GM19463 (cell line): ENCODE results near the gene SF3B1.
"Not testable (repeated sequence)": the region's sequence is repeated elsewhere in the genome, so short reads cannot be mapped to it uniquely, and the experiment has no call there.

Experiments
- ATAC-seq: cut with Tn5 transposase; IDR thresholded peaks from one replicate; pipeline ENCODE4 v1.9.1; 2021; ENCODE audit warnings: mild to moderate bottlenecking, moderate library complexity; ENCODE audit not compliant: unreplicated experiment

SF3B1 gene

DNA sequence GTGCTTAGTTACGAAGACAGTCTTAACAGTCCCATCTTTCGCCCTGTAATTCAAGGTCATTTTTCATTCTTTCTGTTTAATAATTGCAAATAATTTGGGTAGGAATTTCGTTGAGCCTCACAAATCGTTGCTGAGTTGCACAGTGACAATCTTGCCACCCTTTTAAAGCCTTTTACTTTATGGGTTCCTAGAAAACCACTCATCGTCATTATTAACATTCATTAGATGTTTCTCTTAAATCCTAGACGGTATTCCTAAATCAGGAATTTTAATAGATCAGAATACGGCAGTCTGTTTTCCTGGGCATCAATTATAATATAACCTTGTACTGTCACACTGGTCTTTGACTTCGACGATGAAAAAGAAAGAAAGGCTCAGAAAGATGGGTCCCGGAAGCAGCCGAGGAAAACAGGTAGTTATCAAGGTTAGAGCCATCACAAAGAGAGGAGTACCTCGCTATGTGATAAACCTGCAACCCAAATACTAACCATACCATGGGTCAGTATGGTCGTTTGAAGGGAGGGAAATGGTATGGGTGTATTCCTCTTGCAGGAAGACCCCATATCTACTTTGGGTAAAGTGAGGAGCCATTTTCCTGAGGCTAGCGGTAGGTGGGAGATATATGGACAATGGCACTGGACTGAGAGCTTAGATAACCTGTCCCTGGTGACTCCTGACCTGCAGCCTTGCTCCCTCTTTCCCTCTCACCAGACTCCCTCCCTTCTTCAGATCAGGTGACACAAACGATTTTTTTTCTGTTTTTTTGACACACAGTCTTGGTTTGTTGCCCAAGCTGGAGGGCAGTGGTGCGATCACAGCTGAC lies 981 bp upstream of the SF3B1 start:
- ATAC-seq, result no peak

DNA sequence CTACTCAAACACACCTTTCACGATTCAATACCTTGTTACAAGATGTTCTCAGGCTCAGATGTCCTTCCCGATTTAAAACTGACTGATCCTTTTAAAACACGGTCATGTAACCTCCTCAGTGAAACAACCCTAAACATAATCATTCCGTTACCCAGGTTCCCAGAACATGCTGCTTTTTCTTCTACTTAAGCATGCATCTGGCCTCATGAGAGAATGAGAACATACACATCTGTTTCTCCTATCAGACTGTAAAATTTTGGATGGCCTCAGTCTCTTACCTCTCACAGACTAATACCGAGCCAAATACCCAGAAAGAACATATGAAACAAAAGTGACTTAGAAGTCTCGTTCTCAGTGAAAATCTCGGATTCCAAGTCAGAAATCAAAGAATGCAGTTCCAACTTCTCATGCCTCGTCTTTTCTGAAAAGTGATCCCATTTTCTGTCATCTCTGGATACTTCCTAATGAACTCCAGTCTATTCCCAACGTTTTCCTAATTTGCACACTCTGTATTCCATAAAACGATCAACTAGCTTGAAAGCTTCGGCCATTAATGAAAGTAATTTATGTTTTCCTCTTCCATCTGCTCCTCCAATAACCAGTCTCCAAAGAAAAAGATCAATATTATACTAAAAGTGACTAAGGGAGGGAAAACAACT lies 919 bp downstream of the SF3B1 start:
- ATAC-seq, result no peak

DNA sequence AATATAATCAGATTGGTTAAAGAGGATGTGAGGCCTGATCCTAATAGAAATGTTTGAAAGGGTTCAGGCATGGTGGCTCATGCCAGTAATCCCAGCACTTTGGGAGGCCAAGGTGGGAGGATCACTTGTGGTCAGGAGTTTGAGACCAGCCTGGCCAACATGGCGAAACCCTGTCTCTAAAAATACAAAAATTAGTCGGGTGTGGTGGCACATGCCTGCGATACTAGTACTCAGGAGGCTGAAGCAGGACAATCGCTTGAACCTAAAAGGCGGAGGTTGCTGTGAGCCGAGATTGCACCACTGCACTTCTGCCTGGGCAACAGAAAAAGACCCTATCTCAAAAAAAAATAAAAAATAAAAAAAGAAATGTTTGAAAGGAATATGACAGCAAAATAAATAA lies 2.3 kb downstream of the SF3B1 start:
- ATAC-seq, result not testable (repeated sequence)

DNA sequence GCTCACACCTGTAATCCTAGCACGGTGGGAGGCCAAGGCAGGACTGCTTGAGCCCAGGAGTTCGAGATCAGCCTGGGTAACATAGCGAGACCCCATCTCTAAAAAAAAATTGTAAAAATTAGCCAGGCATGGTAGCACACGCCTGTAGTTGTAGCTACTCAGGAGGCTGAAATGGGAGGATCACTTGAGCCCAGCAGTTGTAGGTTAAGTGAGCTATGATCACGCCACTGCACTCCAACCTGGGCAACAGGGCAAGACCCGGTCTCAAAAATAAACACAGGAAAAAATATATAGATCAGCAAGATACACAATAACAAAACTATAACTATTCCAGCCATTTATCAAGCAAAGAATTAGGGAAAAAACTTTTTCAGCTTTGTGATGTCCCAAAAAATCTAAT lies 3.0 kb downstream of the SF3B1 start:
- ATAC-seq, result no peak

DNA sequence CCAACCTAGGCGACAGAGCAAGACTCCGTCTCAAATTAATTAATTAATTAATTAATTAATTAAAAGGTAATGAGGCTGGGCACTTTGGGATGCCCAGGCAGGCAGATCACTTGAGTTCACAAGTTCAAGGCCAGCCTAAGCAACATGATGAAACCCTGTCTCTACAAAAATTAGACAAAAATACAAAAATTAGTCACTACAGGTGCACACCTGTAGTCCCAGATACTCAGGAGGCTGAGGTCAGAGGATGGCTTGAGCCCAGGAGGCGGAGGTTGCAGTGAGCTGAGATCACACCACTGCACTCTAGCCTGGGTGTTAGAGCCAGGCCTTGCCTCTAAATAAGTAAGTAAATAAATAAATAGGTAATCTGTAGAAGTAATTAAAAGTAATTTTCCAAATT lies 6.8 kb downstream of the SF3B1 start:
- ATAC-seq, result no peak

DNA sequence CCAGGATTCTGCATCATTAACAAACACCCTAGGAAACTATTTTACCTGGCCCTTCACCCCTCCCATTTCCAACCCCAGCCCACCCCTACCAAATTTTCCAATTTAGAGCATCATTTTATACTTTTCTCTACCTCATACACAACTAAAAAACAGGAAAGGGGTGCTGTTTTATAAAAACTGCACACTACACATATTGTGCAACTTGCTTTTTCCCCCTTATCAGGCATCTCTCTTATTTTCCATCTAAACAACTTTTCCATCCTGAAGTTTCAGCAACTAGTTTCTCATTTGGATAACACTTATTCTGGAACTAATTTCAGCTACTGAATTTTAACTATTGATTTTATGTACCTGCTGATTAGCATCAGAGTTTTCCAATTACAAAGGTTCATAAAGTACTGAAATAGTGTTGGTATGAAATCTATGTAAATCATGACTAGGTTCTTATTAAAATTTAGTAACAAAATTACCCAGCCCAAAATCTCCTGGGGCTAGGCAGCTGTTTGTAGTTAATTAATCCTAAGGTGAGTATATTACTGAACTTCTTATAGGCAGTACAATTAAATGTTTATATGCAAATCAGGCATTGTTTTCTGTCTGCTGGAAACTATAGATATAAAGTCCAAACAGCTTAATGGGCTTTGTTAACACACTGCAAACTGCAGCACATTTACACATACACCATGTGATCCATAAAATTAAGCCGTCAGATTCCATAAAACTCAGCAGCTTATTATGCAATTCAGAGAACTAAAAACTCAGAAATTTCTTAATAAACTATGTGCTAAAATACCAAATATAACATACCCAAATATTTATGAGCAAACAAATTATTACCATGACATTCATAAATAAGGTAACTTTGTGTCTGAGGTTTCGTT lies 7.9 kb downstream of the SF3B1 start:
- ATAC-seq, result no peak

DNA sequence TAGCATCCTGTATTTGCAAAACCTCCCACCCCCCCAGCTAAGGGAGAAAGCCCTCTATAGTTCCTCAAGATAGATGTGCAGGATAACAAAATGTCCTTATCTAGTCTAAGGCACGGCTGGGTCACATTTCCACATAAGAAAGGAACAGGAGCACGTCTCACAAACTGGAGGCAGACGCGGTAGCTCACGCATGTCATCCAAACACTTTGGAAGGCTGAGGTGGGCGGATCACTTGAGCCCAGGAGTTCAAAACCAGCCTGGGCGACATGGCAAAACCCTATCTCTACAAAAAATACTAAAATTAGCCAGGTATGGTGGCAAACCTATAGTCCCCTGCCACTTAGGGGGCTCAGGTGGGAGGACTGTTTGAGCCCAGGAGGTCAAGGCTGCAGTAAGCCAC lies 9.3 kb downstream of the SF3B1 start:
- ATAC-seq, result no peak

DNA sequence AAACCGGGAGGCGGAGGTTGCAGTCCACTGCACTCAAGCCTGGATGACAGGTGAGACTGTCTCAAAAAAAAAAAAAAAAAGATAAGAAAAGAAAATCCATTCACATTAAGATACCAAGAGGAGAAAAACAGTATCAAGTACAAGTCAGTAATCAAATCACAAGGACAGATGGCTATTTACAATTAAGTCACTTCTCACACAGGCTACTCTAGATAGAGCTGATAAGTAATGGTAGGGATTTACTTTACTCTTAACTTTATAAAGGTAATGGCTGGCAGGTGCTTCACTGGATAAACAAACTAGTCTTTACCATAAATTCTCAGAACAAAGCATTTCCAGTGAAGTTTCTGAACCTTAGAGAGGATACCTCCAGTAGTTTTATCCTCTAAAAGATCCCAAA lies 11.5 kb downstream of the SF3B1 start:
- ATAC-seq, result no peak

DNA sequence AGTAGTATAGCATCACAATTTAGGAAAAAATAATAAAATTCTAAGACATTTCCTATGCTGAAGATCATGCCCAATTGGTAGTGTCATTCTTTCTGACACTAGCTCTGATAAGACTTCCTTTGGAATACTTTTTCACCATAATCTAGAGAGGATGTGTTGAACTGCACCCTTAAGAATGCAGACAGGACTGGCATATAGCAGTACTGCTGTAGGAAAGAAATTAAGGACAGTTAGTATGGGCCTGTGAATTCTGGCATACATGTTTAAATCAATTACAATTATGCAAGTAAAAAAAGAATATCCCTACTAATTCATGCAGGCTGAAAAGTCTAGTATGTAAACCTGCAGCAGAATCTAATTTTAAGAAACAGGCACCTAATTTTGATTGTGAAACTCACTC lies 15.4 kb downstream of the SF3B1 start:
- ATAC-seq, result no peak

DNA sequence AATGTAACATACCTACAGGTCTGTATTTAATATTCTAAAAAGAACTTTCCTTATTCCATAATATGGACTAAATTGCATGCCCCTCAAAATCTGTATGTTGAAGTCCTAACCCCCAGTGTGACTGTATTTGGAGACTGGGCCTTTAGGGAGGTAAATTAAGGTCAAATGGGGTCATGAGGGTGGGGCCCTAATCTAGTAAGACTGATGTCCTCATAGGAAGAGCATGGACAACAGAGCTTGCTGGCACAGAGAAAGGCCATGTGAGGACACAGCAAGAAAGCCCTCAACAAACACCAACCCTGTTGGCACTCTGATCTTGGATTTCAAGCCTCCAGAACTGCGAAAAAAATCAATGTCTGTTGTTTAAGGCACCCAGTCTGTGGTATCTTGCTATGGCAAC lies 18.6 kb downstream of the SF3B1 start:
- no peak for ATAC-seq

DNA sequence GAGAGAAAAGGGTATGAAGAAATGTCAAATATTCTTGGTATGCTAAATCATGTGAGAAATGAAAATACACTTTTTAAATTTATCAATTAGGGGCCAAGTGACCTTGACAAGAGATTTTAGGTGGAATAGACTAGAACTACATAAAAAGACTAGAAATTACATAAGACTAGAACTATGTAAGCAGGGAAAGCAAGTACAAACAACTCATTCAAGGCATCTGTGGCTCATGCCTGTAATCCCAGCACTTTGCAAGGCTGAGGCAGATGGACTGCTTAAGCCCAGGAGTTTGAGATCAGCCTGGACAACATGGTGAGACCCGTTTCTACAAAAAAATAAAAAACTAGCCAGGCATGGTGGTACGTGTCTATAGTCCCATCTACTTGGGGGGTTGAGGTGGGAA lies 20.3 kb downstream of the SF3B1 start:
- ATAC-seq, result no peak

DNA sequence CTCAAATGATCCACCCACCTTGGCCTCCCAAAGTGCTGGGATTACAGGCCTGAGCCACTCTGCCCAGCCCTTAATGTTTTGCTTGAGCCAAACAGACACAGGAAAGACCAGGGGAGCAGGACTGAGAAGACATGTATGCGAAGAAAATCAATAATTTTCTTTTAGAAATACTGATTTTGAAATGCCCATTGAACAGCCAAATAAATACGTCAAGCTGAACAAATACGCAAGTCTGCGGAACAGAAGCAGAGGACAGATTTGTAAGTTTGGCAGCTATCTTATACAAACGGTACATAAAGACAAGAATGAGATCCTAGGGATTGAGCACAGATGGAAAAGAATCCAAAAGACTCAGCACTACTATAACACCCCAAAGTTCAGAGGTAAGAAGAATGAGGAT lies 20.8 kb downstream of the SF3B1 start:
- no peak for ATAC-seq

DNA sequence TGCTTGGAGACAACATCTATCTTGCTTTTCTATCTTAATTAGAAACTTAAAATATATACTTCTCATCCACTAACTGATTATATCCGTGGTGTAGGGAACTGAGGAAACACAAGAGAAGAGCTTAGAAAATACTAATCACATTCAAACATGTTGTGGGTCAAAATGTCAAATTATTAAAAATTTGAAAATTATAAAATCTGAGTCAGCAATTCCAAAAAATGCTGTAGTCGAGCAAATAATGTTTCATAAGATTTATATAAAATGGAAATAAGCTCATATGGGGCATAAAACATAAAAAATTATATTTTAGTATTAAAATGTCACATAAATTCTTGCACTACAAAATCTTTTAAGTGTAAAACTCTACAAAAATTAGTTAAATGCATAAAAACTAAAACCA lies 29.2 kb downstream of the SF3B1 start:
- no peak for ATAC-seq

DNA sequence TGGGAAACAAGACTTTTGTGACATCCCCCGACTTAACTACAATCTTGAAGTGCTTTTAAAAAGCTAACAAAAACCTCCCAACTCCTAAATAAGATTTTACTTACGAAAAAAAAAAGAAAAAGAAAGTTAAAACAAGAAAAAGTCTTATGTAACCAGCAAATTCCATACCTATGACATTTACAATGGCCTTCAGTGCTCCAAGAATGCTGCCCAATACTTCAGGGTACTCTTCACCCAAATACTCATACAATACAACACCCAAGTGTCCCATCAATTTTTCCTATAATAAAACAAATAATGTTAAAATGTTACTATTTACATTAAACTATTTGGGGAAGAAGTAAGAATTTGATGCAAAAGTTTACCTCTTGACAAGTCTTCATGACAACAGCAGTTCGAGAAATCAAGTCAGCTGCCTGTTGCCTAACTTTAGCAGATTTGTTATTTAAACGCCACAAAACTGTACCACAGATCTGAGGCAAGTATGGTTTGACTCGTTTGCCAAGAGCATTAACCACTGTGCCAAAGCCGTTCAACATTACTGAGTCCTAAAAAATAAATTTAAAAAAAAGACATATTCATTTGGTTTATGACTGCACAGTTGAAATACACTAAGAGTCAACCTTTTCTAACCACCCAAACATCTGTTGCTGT lies 34.8 kb downstream of the SF3B1 start:
- no peak for ATAC-seq

DNA sequence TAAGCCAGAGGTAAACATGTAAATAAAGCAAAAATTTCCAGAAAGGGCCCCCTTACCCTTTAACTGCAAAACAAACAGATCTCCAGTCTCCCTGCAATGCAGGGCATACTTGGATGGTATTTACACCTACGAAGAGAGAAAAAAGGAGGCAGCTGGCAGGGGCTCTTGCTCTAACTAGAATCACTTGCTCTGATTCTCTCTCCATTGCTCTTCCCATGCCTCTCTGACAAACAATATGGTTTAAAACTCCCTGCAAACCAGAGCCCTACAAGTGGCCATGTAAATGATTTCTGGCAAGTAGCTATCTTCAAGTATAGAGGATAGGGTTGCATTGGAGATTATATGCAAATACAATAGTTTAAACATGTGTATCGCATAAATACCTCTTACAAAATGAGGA lies 35.9 kb downstream of the SF3B1 start:
- ATAC-seq, result no peak

DNA sequence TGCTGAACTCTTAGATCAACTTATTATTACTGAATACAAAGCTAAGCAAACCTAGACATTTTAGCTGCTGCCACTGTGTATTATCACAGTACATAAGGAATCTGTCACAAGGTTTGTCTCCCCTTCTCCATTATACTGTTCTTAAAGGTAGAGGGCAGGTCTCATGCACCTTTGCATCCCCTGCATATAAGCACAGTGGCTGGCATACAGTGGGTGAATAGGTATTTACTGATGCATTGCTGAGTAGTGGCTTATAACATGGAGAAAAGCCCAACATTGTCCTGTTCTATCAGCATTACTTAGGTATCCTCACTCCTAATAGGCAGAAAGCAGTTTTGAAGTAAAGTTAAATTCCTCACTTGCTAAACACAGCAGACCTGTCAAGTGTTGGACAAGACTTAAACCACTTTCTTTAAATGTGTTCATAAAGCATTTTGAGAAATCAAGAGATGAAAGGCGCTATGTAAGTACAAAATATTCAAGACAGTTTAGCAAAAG lies 43.6 kb downstream of the SF3B1 start:
- no peak for ATAC-seq

DNA sequence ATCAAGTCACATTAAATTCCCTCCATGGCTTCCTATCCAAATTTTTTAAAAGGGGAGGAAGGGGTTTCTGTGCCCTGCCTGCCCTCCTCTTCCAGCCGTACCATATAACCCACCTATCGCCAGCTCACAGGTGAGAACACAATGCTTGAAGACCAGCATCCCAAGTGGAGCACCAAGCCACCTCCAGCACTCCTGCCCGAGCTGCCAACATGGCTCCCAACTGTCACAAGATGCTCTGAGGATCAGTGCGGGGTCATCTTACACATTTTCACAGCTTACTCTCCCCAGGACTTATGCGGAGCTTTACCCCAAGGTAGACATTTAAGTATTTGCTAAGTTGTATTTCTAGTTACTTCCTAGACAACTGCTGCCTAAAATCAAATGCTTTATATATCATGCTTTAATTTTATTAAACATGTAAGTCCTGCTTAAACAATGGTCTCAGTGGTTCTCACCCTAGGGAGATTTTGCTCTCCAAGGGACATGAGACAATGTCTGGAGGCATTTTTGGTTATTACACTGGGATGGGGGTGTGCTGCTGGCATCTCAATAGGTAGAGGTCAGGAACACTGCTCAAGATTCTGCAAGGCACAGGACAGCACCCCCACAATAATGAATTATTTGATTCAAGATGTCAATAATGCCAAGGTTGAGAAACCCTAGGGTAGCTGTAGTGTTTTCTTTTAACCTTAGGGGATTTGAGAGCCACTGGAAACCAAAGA lies 45.8 kb downstream of the SF3B1 start:
- no peak for ATAC-seq

DNA sequence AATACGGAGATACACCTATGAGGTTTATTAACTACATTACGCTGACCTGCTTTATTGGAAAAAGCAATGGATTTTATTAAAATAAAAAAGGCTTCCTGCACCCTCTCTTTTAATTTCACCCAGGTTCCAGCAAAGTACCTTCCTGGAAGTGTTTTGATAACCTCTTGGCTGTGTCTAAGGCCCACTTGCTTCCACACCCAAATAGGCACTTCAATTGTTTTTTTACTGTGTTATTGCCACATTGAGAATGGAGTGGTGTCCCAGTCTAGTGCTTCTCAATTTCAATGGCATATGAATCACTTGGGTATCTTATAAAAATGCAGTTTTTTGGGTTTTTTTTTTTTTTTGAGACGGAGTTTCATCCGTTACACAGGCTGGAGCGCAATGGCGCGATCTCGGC lies 47.6 kb downstream of the SF3B1 start:
- ATAC-seq, result no peak

DNA sequence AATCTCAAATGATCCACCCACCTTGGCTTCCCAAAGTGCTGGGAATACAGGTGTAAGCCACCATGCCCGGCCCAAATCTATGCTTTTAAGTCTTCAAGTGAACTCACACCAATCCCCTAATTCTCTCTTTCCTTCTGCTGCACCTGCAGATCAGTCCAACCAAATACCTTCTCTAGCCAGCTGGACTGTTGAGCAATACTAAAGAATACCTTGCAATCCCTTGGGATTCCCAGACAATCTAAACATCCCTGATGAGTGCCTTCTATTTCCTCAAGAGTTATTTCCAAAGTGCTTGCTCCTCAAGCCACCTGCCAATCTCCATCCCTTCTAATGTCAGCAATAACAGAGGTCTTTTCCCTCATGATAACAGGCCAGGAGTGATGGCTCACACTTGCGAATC lies 48.6 kb downstream of the SF3B1 start:
- ATAC-seq, result no peak

DNA sequence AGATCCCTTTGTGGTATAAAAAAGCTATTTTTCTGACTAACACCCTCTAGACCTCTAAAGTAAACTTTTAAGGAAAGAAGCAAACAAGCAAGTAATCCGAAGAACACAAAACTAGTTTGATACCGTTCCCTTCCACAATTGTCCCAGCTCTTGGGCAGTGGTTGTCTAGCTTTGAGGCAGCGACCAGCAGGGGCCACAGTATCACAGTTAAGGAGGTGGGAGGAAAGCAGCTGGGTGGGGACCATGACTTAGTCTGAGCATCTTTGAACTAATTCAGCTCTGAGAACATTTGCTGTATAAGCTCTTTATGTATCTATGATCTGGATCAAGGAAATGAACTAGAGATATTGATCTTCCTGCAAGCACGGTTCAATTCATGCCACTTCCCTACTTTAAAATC lies 51.0 kb downstream of the SF3B1 start:
- ATAC-seq, result no peak
